HepG2 (cell line): ENCODE data around the gene HSPA1B. TPM values are rescaled to one million over a fixed set of nuclear protein-coding genes. Genes with fewer than 3 reads are reported as not detected.

ENCODE experiments used
- ATAC-seq: fragments of 200-7000 bp; cut with Tn5 transposase; 3 replicates; pipeline ENCODE4 v1.9.1; 2020; ENCODE audit warnings: mild to moderate bottlenecking, moderate library complexity
- BruUV-seq: library from RNA; stranded (reverse); fragments of 400-500 nt; replicated peaks from 2 replicates; lab custom pipeline; 2021; lab: Mats Ljungman, UMichigan
- CTCF ChIA-PET: fragments of 300-600 bp; formaldehyde crosslinking; extraction: SDS; loops from one replicate; lab custom pipeline; 2021; ENCODE audit warnings: low total read pairs, inconsistent platforms, low intra/inter-chr PET ratio; lab: Yijun Ruan, JAX
- POLR2A ChIA-PET: fragments of 350-600 bp; sonication (Branson Sonifier 250); formaldehyde crosslinking; loops from one replicate; lab custom pipeline; 2020; ENCODE audit warnings: antibody characterized with exemption, inconsistent platforms; lab: Yijun Ruan, JAX
- DNase-seq: peaks from one replicate; pipeline ENCODE4 v3.0.0-alpha.2; 2015; ENCODE audit warnings: low spot score
- FAIRE-seq: peaks from 3 replicates; lab custom pipeline; 2011; peaks lifted over from hg19 to GRCh38; lab: Jason Lieb, UNC
- H2AFZ ChIP-seq: one replicate; pipeline ENCODE4 v1.6.1; 2011; ENCODE audit warnings: low read length, inconsistent platforms
- H3K27ac ChIP-seq: fragments of 300-600 bp; 3 replicates; pipeline ENCODE4 v1.8.0; 2011; ENCODE audit warnings: mixed run types, mild to moderate bottlenecking, mixed read lengths, low read length, inconsistent platforms; ENCODE audit not compliant: insufficient read depth; ENCODE audit errors: extremely low read length
- H3K27me3 ChIP-seq, 2 experiments: fragments of 200-600 bp in 1 of 2; 2 replicates in 1 of 2; 3 replicates in 1 of 2; pipeline versions ENCODE4 v1.6.0 to v1.8.0; 2011; ENCODE audit warnings: low read length in 2 of 2, mild to moderate bottlenecking in 2 of 2, moderate library complexity in 2 of 2, inconsistent platforms in 1 of 2; ENCODE audit not compliant: insufficient read depth in 2 of 2, control insufficient read depth in 1 of 2
- H3K36me3 ChIP-seq, 2 experiments: fragments of 200-600 bp in 1 of 2; replicated peaks in 1 of 2; 2 replicates in 1 of 2; 3 replicates in 1 of 2; pipeline versions ENCODE4 v1.5.1 to v1.8.0; 2011; ENCODE audit warnings: low read length in 2 of 2, inconsistent platforms in 1 of 2; ENCODE audit not compliant: insufficient read depth in 2 of 2, control insufficient read depth in 1 of 2
- H3K4me1 ChIP-seq: 2 replicates; pipeline ENCODE4 v1.5.1; 2012; ENCODE audit warnings: low read length, inconsistent platforms; ENCODE audit not compliant: insufficient read depth
- H3K4me2 ChIP-seq: 2 replicates; pipeline ENCODE4 v1.6.0; 2011; ENCODE audit warnings: low read depth, low read length, inconsistent platforms
- H3K4me3 ChIP-seq, 3 experiments: fragments of 200-600 bp in 1 of 3; sonication (generic), shearing (Covaris generic) in 1 of 3; replicated peaks in 1 of 3; 2 replicates each; pipeline ENCODE4 v1.5.1; 2011 to 2016; ENCODE audit warnings: low read length in 3 of 3, inconsistent platforms in 2 of 3, low read depth in 2 of 3, mild to moderate bottlenecking in 2 of 3, control low read depth in 1 of 3, mixed read lengths in 1 of 3; ENCODE audit not compliant: insufficient read depth in 1 of 3
- H3K79me2 ChIP-seq: one replicate; pipeline ENCODE4 v1.6.1; 2011; ENCODE audit warnings: low read length, inconsistent platforms; ENCODE audit not compliant: insufficient read depth
- H3K9ac ChIP-seq: 2 replicates; pipeline ENCODE4 v1.6.0; 2011; ENCODE audit warnings: mild to moderate bottlenecking, low read depth, low read length, inconsistent platforms; ENCODE audit not compliant: insufficient read depth
- H3K9me3 ChIP-seq: 2 replicates; pipeline ENCODE4 v1.5.1; 2012; ENCODE audit warnings: mild to moderate bottlenecking, low read length
- H4K20me1 ChIP-seq: 2 replicates; pipeline ENCODE4 v1.6.0; 2011; ENCODE audit warnings: inconsistent platforms, mild to moderate bottlenecking, low read length, moderate library complexity; ENCODE audit not compliant: insufficient read depth
- AGO2 ChIP-seq: fragments of 200-400 bp; formaldehyde crosslinking; optimal IDR thresholded peaks from 2 replicates; pipeline ENCODE3; 2017; ENCODE audit warnings: mild to moderate bottlenecking, low read depth, low read length, moderate library complexity
- ATF5 ChIP-seq: sonication (generic); formaldehyde crosslinking; IDR thresholded peaks from 2 replicates; pipeline ENCODE4 v1.4.0; 2020; ENCODE audit warnings: mild to moderate bottlenecking, low read depth, missing genetic modification reagents
- KDM1A ChIP-seq: IDR thresholded peaks from 2 replicates; pipeline ENCODE4 v1.6.1; 2016; ENCODE audit warnings: missing compliant biosample characterization
- KLF12 ChIP-seq: sonication (generic); formaldehyde crosslinking; IDR thresholded peaks from 2 replicates; pipeline ENCODE4 v1.4.0; 2020; ENCODE audit warnings: missing genetic modification reagents, borderline replicate concordance
- MAFF ChIP-seq: IDR thresholded peaks from 2 replicates; pipeline ENCODE4 v1.6.1; 2011; ENCODE audit warnings: low read depth, low read length, improper control_type of control experiment
- MBNL3 ChIP-seq: fragments of 250-450 bp; sonication (Bioruptor Pico); conservative IDR thresholded peaks from 2 replicates; pipeline ENCODE4 v1.8.0; 2022; ENCODE audit warnings: mild to moderate bottlenecking, inconsistent platforms
- SIX4 ChIP-seq: sonication (generic); formaldehyde crosslinking; IDR thresholded peaks from 2 replicates; pipeline ENCODE4 v1.4.0; 2020; ENCODE audit warnings: missing genetic modification reagents
- TFAP4 ChIP-seq: sonication (generic); IDR thresholded peaks from 2 replicates; pipeline ENCODE4 v1.6.1; 2016; ENCODE audit warnings: low read depth, borderline replicate concordance
- ZBTB1 ChIP-seq: sonication (generic); formaldehyde crosslinking; IDR thresholded peaks from 2 replicates; pipeline ENCODE4 v1.4.0; 2020; ENCODE audit warnings: missing genetic modification reagents, borderline replicate concordance
- ZFAT ChIP-seq: sonication (generic); formaldehyde crosslinking; conservative IDR thresholded peaks from 2 replicates; pipeline ENCODE4 v1.8.1; 2023; ENCODE audit warnings: missing genetic modification reagents, inconsistent platforms
- ZNF552 ChIP-seq: sonication (generic); formaldehyde crosslinking; IDR thresholded peaks from 2 replicates; pipeline ENCODE4 v1.9.0; 2022; ENCODE audit warnings: missing genetic modification reagents, mild to moderate bottlenecking, borderline replicate concordance
- ZNF562 ChIP-seq: sonication (generic); formaldehyde crosslinking; IDR thresholded peaks from 2 replicates; pipeline ENCODE4 v1.8.0; 2022; ENCODE audit warnings: missing genetic modification reagents, borderline replicate concordance
- ZNF574 ChIP-seq: sonication (generic); formaldehyde crosslinking; IDR thresholded peaks from 2 replicates; pipeline ENCODE4 v1.4.0; 2020; ENCODE audit warnings: missing genetic modification reagents
- ZNF768 ChIP-seq: sonication (generic); formaldehyde crosslinking; IDR thresholded peaks from 2 replicates; pipeline ENCODE4 v1.4.0; 2020; ENCODE audit warnings: missing genetic modification reagents
- ZNF839 ChIP-seq: sonication (generic); formaldehyde crosslinking; IDR thresholded peaks from 2 replicates; pipeline ENCODE4 v1.4.0; 2020; ENCODE audit warnings: missing genetic modification reagents, mild to moderate bottlenecking, borderline replicate concordance
- ZXDC ChIP-seq: sonication (generic); formaldehyde crosslinking; IDR thresholded peaks from 2 replicates; pipeline ENCODE4 v1.5.0; 2020; ENCODE audit warnings: mild to moderate bottlenecking, missing genetic modification reagents
- WGBS: methylation state at CpG from one replicate; pipeline ENCODE4 v1.1.6; 2017; ENCODE audit warnings: low lambda C conversion rate; 5-methylcytosine and 5-hydroxymethylcytosine counted together
- in situ Hi-C: cut with HindIII; loops from 2 replicates; pipeline ENCODE4 v1.10.0; 2017; ENCODE audit warnings: low pct_unique_long_range_greater_than_20kb; ENCODE audit not compliant: extremely low pct_ligation_motif_present
- intact Hi-C: fragments of 100-400 bp; cut with micrococcal nuclease; formaldehyde crosslinking; loops from one replicate; pipeline ENCODE4 v1.10.0; 2022; ENCODE audit not compliant: unreplicated experiment
- polyA plus RNA-seq, 8 experiments: library from polyadenylated mRNA; depleted of rRNA in 3 of 8; stranded (reverse) in 7 of 8; unstranded in 1 of 8; fragments of >200 nt; fragmentation: Illumina TruSeq in 4 of 8; extraction: Trizol in 4 of 8; gene quantifications; 2 replicates each; pipeline versions ENCODE4 v1.2.1 to v1.2.3, GENCODE V29; 2011 to 2016; ENCODE audit warnings: low read depth in 4 of 8, missing spikeins in 1 of 8, mixed read lengths in 1 of 8; ENCODE audit not compliant: insufficient read depth in 1 of 8
- total RNA-seq, 5 experiments: library from RNA; depleted of rRNA; stranded (reverse); fragments of >200 nt; fragmentation: Illumina TruSeq; extraction: Trizol; gene quantifications; 2 replicates each; pipeline ENCODE4 v1.2.3, GENCODE V29; 2016; ENCODE audit warnings: low read depth in 1 of 5

Gene HSPA1B
- total and polyA plus RNA-seq, 2 of the 13 experiments (the other 11 are each of a cell fraction or from before 2014, with no cell fraction given) = 26.0 to 186 TPM

GRCh38 chr6:31778999-31779885 lies 48.3 kb upstream of the HSPA1B start:
- H3K4me2 ChIP-seq = 0 out of 2 replicates have a peak overlapping the region, but pooled peaks have one; percentile 88
- POLR2A ChIA-PET = interaction anchor here (1.1 to 8.2 kb wide), 15 partner anchors 8 to 126 kb away, joined by 3 to 66 read pairs (median 10); partner anchors contain the start of genes BAG6, CLIC1, HSPA1A and HSPA1B
- CTCF ChIA-PET = no interaction called here
- H3K27ac ChIP-seq = peak overlapping the region; percentile 70
- H3K79me2 ChIP-seq = no peaks in the 10 kb centered on the region
- H3K4me3 ChIP-seq = no peak overlapping the region
- no peaks in the 10 kb centered on the region for H4K20me1 ChIP-seq
- FAIRE-seq (no peak), DNase-seq (no peak), ATAC-seq (no peak)
- H3K9ac ChIP-seq = no peak overlapping the region
- H3K9me3 ChIP-seq = no peaks in the 10 kb centered on the region
- intact Hi-C loops (loop anchor here (10.0 kb wide), 1 partner anchor 146 kb away; the partner anchor contains the start of gene C2), in situ Hi-C loops (no loop called here)
- no TSS peak for BruUV-seq
- H3K36me3 ChIP-seq = peaks cover 36 to 42% of the 10 kb centered on the region in 2 experiments
- WGBS = 97% methylated on average over 14 of the region's 43 CpGs
- no peaks in the 10 kb centered on the region for H3K27me3 ChIP-seq
- no peak overlapping the region for H2AFZ ChIP-seq
- H3K4me1 ChIP-seq = peaks cover 47% of the 10 kb centered on the region
- no peak for TF ChIP-seq ZFAT (CRISPR knock-in tag)
- no peak for TF ChIP-seq ZNF552 (CRISPR knock-in tag)
- no peak for TF ChIP-seq ZNF574 (CRISPR knock-in tag)
- TF ChIP-seq ZXDC (CRISPR knock-in tag) = no peak
- no peak for TF ChIP-seq SIX4 (CRISPR knock-in tag)
- TF ChIP-seq KLF12 = no peak
- no peak for TF ChIP-seq ATF5 (CRISPR knock-in tag)
- no peak for TF ChIP-seq TFAP4
- TF ChIP-seq ZNF562 (CRISPR knock-in tag) = no peak
- peak; percentile 57 for TF ChIP-seq AGO2
- no peak for TF ChIP-seq MAFF
- peak; percentile 28; the same call in 1 of the 2 replicates for TF ChIP-seq ZNF768 (CRISPR knock-in tag)
- no peak for TF ChIP-seq ZBTB1 (CRISPR knock-in tag)
- TF ChIP-seq ZNF839 = 0 out of 2 replicates have a peak, but pooled peaks have one; percentile 62
- no peak for TF ChIP-seq KDM1A (CRISPR knock-in tag)
- no peak for TF ChIP-seq MBNL3 (CRISPR knock-in tag)
